CD14-positive monocyte (primary cell): ENCODE data around the gene JOSD2. TPM values are rescaled to one million over a fixed set of nuclear protein-coding genes. Genes with fewer than 3 reads are reported as not detected.
A peak's percentile ranks its signal among the peaks of the same experiment; 100 is the strongest.

Source experiments
- DNase-seq, 3 donors: peaks; one replicate each; pipeline ENCODE4 v3.0.0-alpha.2; 2011 to 2022
- H2AFZ ChIP-seq: 2 replicates; pipeline ENCODE4 v1.6.0; 2012; ENCODE audit warnings: mild to moderate bottlenecking, low read depth, low read length, inconsistent platforms; ENCODE audit not compliant: insufficient read depth, poor library complexity, severe bottlenecking
- H3K27ac ChIP-seq, 2 donors: 1 replicate in 1 of 2; 2 replicates in 1 of 2; pipeline ENCODE4 v1.5.1; 2012 to 2013; ENCODE audit warnings: low read length in 2 of 2, control low read depth in 1 of 2, inconsistent platforms in 1 of 2, low read depth in 1 of 2, mild to moderate bottlenecking in 1 of 2
- H3K27me3 ChIP-seq, 2 donors: one replicate each; pipeline versions ENCODE4 v1.6.0 to v1.6.1; 2011 to 2013; ENCODE audit warnings: low read length in 2 of 2; ENCODE audit not compliant: control insufficient read depth in 2 of 2, insufficient read depth in 2 of 2
- H3K36me3 ChIP-seq, 2 donors: replicated peaks in 1 of 2; 1 replicate in 1 of 2; 2 replicates in 1 of 2; pipeline versions ENCODE4 v1.5.1 to v1.6.1; 2012 to 2013; ENCODE audit warnings: low read length in 2 of 2, control low read depth in 1 of 2, inconsistent platforms in 1 of 2, mild to moderate bottlenecking in 1 of 2; ENCODE audit not compliant: insufficient read depth in 2 of 2, control insufficient read depth in 1 of 2
- H3K4me1 ChIP-seq, 2 donors: 1 replicate in 1 of 2; 2 replicates in 1 of 2; pipeline versions ENCODE4 v1.5.1 to v1.6.1; 2012 to 2013; ENCODE audit warnings: low read length in 2 of 2, control low read depth in 1 of 2, inconsistent platforms in 1 of 2, mild to moderate bottlenecking in 1 of 2, moderate library complexity in 1 of 2; ENCODE audit not compliant: insufficient read depth in 2 of 2, control insufficient read depth in 1 of 2
- H3K4me2 ChIP-seq: replicated peaks from 2 replicates; pipeline ENCODE3; 2012; ENCODE audit warnings: low read length, moderate library complexity, mild to moderate bottlenecking; ENCODE audit not compliant: poor library complexity, severe bottlenecking; ENCODE audit errors: extremely low read depth
- H3K4me3 ChIP-seq, 3 experiments: fragments of 200-600 bp in 1 of 3; sonication (generic) in 1 of 3; replicated peaks in 1 of 3; 1 replicate in 2 of 3; 2 replicates in 1 of 3; pipeline ENCODE4 v1.5.1; 2011 to 2013; ENCODE audit warnings: low read length in 3 of 3, mild to moderate bottlenecking in 3 of 3, control low read depth in 2 of 3, low read depth in 2 of 3, inconsistent platforms in 1 of 3, moderate library complexity in 1 of 3
- H3K79me2 ChIP-seq: 2 replicates; pipeline ENCODE4 v1.6.0; 2012; ENCODE audit warnings: mild to moderate bottlenecking, control low read depth, inconsistent platforms, low read length, moderate library complexity; ENCODE audit not compliant: insufficient read depth
- H3K9ac ChIP-seq: 2 replicates; pipeline ENCODE4 v1.6.0; 2017; ENCODE audit warnings: low read length, mild to moderate bottlenecking; ENCODE audit not compliant: insufficient read depth, poor library complexity, severe bottlenecking
- H3K9me3 ChIP-seq, 2 donors: replicated peaks in 1 of 2; 1 replicate in 1 of 2; 2 replicates in 1 of 2; pipeline versions ENCODE4 v1.5.1 to v1.6.1; 2012 to 2013; ENCODE audit warnings: low read length in 2 of 2, control low read depth in 1 of 2; ENCODE audit not compliant: control insufficient read depth in 1 of 2, insufficient read depth in 1 of 2
- H4K20me1 ChIP-seq: 2 replicates; pipeline ENCODE4 v1.6.0; 2012; ENCODE audit warnings: mild to moderate bottlenecking, low read length, control low read depth, moderate library complexity; ENCODE audit not compliant: insufficient read depth
- H3K27ac Mint-ChIP-seq, 7 donors: one replicate each; pipeline ENCODE4 v1.8.0; 2020; ENCODE audit warnings: mild to moderate bottlenecking in 7 of 7, mixed read lengths in 7 of 7, moderate library complexity in 6 of 7, inconsistent platforms in 2 of 7
- H3K27me3 Mint-ChIP-seq, 3 donors: one replicate each; pipeline ENCODE4 v1.8.0; 2021 to 2022; ENCODE audit warnings: low read depth in 3 of 3, mild to moderate bottlenecking in 3 of 3, mixed read lengths in 3 of 3, moderate library complexity in 3 of 3, inconsistent platforms in 1 of 3
- H3K36me3 Mint-ChIP-seq, 2 donors: one replicate each; pipeline ENCODE4 v1.8.0; 2020; ENCODE audit warnings: mixed read lengths in 2 of 2, inconsistent platforms in 1 of 2, mild to moderate bottlenecking in 1 of 2
- H3K4me1 Mint-ChIP-seq: one replicate; pipeline ENCODE4 v1.8.0; 2020; ENCODE audit warnings: mild to moderate bottlenecking, mixed read lengths
- H3K4me3 Mint-ChIP-seq, 2 donors: one replicate each; pipeline ENCODE4 v1.8.0; 2020; ENCODE audit warnings: mild to moderate bottlenecking in 2 of 2, mixed read lengths in 2 of 2, moderate library complexity in 1 of 2
- H3K9me3 Mint-ChIP-seq, 7 donors: one replicate each; pipeline ENCODE4 v1.8.0; 2020 to 2022; ENCODE audit warnings: mixed read lengths in 7 of 7, mild to moderate bottlenecking in 6 of 7, moderate library complexity in 6 of 7, inconsistent platforms in 2 of 7
- WGBS: methylation state at CpG from one replicate; pipeline ENCODE4 v1.1.5; 2013; ENCODE audit warnings: missing lambda C conversion rate; ENCODE audit not compliant: insufficient coverage; 5-methylcytosine and 5-hydroxymethylcytosine counted together
- intact Hi-C, 2 donors: fragments of 100-400 bp; cut with micrococcal nuclease; formaldehyde crosslinking; loops; one replicate each; pipeline versions ENCODE4 v1.15.0 to v1.15.1; 2023
- polyA plus RNA-seq, 3 donors: library from polyadenylated mRNA; depleted of rRNA in 1 of 3; unstranded in 2 of 3; stranded (reverse) in 1 of 3; fragments of 300-500 nt in 2 of 3; fragments of >200 nt in 1 of 3; fragmentation: Illumina TruSeq in 2 of 3; gene quantifications; 1 replicate in 2 of 3; 2 replicates in 1 of 3; pipeline ENCODE4 v1.2.3, GENCODE V29; 2012 to 2021
- TF ChIP-seq, protein P1 (sequence below): fragments of 200-600 bp; IDR thresholded peaks from one replicate; pipeline ENCODE4 v1.8.0; 2022; ENCODE audit warnings: antibody characterized with exemption, mild to moderate bottlenecking

The JOSD2 gene
- polyA plus RNA-seq, 3 donors = 33.0 to 43.0 (median 37.2) TPM

DNA sequence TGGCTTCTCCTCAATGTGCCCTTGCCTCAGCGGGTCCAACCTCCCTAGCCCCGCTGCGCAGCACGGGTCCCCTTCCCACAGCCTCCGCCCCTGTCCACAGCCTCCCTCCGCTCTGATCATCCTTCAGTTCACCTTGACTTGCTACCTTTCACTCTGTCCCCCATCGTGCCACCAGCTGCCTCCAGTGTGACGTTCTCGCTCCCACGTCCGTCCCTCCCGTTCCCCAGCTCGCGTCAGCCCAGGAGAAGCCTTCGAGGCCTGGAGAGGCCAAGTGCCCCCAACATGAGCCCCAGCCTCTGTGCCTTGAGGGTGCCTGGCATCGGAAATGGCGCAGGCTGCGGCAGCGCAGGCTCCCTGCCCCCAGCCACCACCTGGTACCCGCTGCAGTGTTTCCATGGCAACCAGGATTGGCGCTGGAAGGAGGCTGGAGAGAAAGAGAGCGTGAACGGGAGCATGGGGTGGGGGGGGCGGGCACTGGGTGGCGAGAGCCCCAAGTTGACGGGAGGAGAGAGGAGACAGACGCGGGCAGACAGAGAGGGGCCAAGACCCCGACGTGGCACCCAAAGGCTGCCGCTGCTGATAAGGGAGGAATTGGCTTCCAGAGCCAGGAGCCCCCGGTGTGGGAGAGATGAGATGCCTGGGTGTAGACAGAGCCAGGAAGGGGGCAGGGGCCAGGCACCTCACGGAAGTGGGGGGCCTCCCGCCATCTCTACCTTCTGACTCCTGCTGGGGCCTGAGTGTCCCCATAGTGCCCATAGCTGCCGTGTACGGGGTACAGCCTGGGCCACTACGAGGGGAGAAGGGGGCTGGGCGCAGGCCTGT lies 3.6 kb upstream of the JOSD2 start:
- TF ChIP-seq, protein P1, sequence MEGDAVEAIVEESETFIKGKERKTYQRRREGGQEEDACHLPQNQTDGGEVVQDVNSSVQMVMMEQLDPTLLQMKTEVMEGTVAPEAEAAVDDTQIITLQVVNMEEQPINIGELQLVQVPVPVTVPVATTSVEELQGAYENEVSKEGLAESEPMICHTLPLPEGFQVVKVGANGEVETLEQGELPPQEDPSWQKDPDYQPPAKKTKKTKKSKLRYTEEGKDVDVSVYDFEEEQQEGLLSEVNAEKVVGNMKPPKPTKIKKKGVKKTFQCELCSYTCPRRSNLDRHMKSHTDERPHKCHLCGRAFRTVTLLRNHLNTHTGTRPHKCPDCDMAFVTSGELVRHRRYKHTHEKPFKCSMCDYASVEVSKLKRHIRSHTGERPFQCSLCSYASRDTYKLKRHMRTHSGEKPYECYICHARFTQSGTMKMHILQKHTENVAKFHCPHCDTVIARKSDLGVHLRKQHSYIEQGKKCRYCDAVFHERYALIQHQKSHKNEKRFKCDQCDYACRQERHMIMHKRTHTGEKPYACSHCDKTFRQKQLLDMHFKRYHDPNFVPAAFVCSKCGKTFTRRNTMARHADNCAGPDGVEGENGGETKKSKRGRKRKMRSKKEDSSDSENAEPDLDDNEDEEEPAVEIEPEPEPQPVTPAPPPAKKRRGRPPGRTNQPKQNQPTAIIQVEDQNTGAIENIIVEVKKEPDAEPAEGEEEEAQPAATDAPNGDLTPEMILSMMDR = no peak
- Mint-ChIP-seq H3K27ac (peak overlapping the region in 1 of 7 donors; percentile 35), H3K36me3 (no peaks in the 10 kb centered on the region), H3K9me3 (peaks cover 0 to 8% (median 6%) of the 10 kb centered on the region in 7 donors), H3K27me3 (peaks cover 16 to 40% (median 24%) of the 10 kb centered on the region in 3 donors), H3K4me3 (no peak overlapping the region), H3K4me1 (peaks cover 15% of the 10 kb centered on the region)
- Histone ChIP-seq H2AFZ (no peak overlapping the region), H3K4me2 (no peak overlapping the region), H3K4me1 (peaks cover 11 to 16% of the 10 kb centered on the region in 2 donors), H4K20me1 (no peaks in the 10 kb centered on the region), H3K9ac (no peak overlapping the region), H3K27ac (no peak overlapping the region), H3K79me2 (peaks cover 4% of the 10 kb centered on the region), H3K27me3 (peaks cover 0 to 6% of the 10 kb centered on the region in 2 donors), H3K9me3 (no peaks in the 10 kb centered on the region), H3K36me3 (no peaks in the 10 kb centered on the region), H3K4me3 (no peak overlapping the region)
- 49% methylated on average over 36 of the region's 38 CpGs for WGBS
- no peak for DNase-seq
- intact Hi-C loops = loop anchor here in 1 of 2 donors (5.0 kb wide), 2 partner anchors 132 to 288 kb away; partner anchors contain the start of gene POLD1

DNA sequence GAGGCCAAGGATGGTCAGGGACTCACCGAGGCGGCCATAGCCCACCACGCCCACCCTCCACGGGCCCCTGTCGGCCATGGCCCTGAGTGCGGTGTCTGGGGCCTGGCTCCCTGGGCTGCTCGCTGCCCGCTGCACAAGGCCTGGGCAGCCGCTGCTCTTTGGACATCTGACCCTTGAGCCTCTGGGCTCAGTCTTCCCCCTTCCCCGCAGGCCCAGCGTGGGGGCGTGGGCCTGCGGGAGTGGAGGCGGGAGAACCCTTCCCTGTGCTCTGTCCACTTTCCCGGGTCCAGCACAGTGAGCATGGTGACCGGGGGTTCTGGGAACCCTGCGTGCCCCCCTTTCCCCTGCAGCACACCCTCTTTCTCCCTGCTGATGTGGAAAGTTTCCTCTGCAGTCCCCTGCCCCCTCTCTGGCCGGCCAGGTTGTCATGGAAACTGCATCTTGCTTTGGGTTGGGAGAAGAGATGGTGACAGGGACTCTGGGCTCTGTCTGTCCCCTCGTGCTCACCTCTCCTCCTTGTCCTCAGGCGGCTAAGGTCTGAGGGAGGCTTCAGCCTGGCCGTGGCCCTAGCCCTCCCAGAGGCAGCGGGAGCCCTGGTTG lies 2.9 kb upstream of the JOSD2 start, which contains the start of gene ASPDH:
ASPDH (minus strand) TSS at position 168 of the 600 bp plus-strand sequence; CDS start at position 78, 90 bp downstream.
- peaks cover 15% of the 10 kb centered on the region for H3K4me1 Mint-ChIP-seq
- WGBS = 60% methylated on average over 17 of the region's 22 CpGs
- H3K4me1 ChIP-seq = peaks cover 11 to 16% of the 10 kb centered on the region in 2 donors
- no peaks in the 10 kb centered on the region for H4K20me1 ChIP-seq
- intact Hi-C loops = loop anchor here in 1 of 2 donors (5.0 kb wide), 2 partner anchors 132 to 288 kb away; partner anchors contain the start of gene POLD1
- no peak within 1 kb of the TSS for H3K9ac ChIP-seq
- H3K36me3 Mint-ChIP-seq = peaks cover 4 to 6% of the 10 kb centered on the region in 2 donors
- no peak within 1 kb of the TSS for H3K27ac ChIP-seq
- peaks cover 4% of the 10 kb centered on the region for H3K79me2 ChIP-seq
- DNase-seq = no peak
- peaks cover 19 to 37% (median 24%) of the 10 kb centered on the region in 3 donors for H3K27me3 Mint-ChIP-seq
- H3K27me3 ChIP-seq = peaks cover 0 to 6% of the 10 kb centered on the region in 2 donors
- peak within 1 kb of the TSS in 5 of 7 donors; percentile 35 to 68 (median 62) for H3K27ac Mint-ChIP-seq
- TF ChIP-seq, protein P1 = no peak
- no peak within 1 kb of the TSS for H3K4me3 ChIP-seq
- no peak within 1 kb of the TSS for H3K4me2 ChIP-seq
- no peak within 1 kb of the TSS for H2AFZ ChIP-seq
- no peaks in the 10 kb centered on the region for H3K36me3 ChIP-seq
- H3K9me3 Mint-ChIP-seq = peaks cover 0 to 6% (median 5%) of the 10 kb centered on the region in 7 donors
- H3K4me3 Mint-ChIP-seq = no peak within 1 kb of the TSS
- no peaks in the 10 kb centered on the region for H3K9me3 ChIP-seq
